ENCODE results near the gene TBXT.

TBXT gene

DNA sequence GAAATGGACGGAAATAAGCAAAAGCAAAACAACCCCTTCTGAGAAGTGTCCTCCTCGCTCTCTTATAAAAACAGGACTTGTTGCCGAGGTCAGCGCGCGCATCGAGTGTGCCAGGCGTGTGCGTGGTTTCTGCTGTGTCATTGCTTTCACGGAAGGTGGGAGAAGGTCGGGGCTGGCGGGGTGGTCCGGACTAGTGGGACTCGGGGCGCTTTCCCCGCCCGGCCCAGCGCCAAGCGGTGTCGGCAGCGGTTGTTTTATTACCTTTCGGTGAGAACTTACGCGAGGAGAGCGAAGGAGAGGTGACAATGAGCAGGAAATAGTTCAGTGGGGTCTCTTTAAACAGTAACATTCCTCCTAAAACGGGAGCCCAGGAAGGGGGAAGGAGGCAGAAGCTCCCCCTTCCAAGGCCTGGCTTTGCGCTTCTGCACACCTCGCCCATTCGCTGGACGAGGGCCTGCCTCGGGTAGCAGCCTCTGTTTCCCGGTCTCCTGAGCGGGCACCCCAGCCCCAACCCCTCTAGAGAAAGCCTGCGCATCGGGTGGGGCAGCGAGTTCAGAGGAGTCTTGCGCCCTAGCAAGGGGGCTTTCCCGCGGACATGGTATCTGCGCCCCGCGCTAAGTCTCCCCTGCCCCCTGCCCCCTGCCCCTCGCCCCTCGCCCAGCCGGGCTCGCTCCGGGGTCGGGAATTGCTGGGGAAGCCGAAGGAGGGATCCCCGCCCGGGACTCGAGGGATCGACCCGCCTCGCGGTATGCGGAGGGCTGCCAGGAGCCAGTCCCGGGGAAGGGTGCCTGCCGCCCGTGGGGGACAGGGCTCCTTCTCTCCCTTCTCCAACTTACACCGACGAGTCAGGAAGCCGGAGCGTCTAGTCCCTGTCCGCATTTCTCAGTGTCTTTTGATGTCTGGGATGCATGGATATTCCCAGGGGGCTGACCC is 1.2 kb upstream of the TBXT start:
- TF ChIP-seq ZNF426 (tag by site-specific recombination; IDR thresholded peaks at IDR 0.05) = no peak
- 0 out of 2 replicates have a peak, but pooled peaks have one; percentile 1 for TF ChIP-seq ZFHX2 (tag by site-specific recombination; conservative IDR thresholded peaks at IDR 0.05)
- POLR2A ChIA-PET = no interaction called here
- CTCF ChIA-PET = no interaction called here
- H3K9me3 ChIP-seq (ENCODE audit: control insufficient read depth, insufficient read depth, low read depth, low read length) = no peaks in the 10 kb centered on the region
- peak overlapping the region; percentile 46 for H3K4me3 ChIP-seq (ENCODE audit: low read depth, low read length)
- peaks cover 7% of the 10 kb centered on the region for H3K4me1 ChIP-seq (ENCODE audit: control insufficient read depth, insufficient read depth, low read length)
- H3K36me3 ChIP-seq (ENCODE audit: control insufficient read depth in 2 of 2, insufficient read depth in 1 of 2, low read length in 2 of 2) = no peaks in the 10 kb centered on the region
- H3K27ac ChIP-seq (ENCODE audit: extremely low read depth, low read depth, low read length) = peak overlapping the region; percentile 57; the same call in 1 of the 2 replicates

DNA sequence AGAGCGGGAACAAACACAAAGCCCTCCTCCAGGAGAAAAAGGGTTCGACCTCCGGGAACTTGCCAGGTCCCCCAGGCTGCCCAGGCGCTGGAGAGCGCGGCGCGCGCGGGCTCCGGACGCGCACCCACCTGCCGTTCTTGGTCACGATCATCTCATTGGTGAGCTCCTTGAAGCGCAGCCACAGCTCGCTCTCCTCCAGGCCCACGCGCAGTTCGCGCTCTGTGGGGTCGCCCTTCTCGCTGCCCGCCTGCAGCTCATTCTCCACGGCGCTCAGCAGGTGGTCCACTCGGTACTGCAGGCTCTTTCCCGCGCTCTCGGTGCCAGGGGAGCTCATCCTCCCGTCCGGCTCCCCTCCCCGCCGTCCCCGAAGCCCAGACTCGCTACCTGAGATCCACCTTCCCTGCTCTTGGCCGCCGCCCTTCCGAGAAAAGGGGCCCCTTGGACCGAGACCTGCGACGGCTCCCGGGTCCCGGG is 356 bp downstream of the TBXT start:
- CTCF ChIA-PET = interaction anchor here (0.6 to 1.1 kb wide), 5 partner anchors 10 to 277 kb away, joined by 3 read pairs; no protein-coding TSS in a partner anchor
- Histone ChIP-seq H3K4me1 (ENCODE audit: control insufficient read depth, insufficient read depth, low read length) (no peaks in the 10 kb centered on the region; the same call in 1 of the 2 replicates), H3K27ac (ENCODE audit: extremely low read depth, low read depth, low read length) (peak overlapping the region; percentile 31; the same call in 1 of the 2 replicates), H3K36me3 (ENCODE audit: control insufficient read depth in 2 of 2, insufficient read depth in 1 of 2, low read length in 2 of 2) (no peaks in the 10 kb centered on the region), H3K4me3 (ENCODE audit: low read depth, low read length) (peak overlapping the region; percentile 46), H3K9me3 (ENCODE audit: control insufficient read depth, insufficient read depth, low read depth, low read length) (no peaks in the 10 kb centered on the region)
- POLR2A ChIA-PET = no interaction called here
- TF ChIP-seq BCL11A (tag by site-specific recombination; IDR thresholded peaks at IDR 0.05; ENCODE audit: low read depth) (no peak), ZBTB20 (tag by site-specific recombination; IDR thresholded peaks at IDR 0.05) (peak; percentile 87), ZIC2 (tag by site-specific recombination; IDR thresholded peaks at IDR 0.05) (0 out of 2 replicates have a peak, but pooled peaks have one; percentile 38), ZNF335 (tag by site-specific recombination; conservative IDR thresholded peaks at IDR 0.05) (peak; percentile 5; the same call in 1 of the 2 replicates), ZNF660 (tag by site-specific recombination; IDR thresholded peaks at IDR 0.05) (no peak), ZNF341 (tag by site-specific recombination; IDR thresholded peaks at IDR 0.05; ENCODE audit: low read depth) (0 out of 2 replicates have a peak, but pooled peaks have one; percentile 14), ZNF76 (tag by site-specific recombination; IDR thresholded peaks at IDR 0.05; ENCODE audit: borderline replicate concordance, low read depth) (no peak), ZNF677 (tag by site-specific recombination; IDR thresholded peaks at IDR 0.05) (no peak), ZNF2 (tag by site-specific recombination; IDR thresholded peaks at IDR 0.05) (0 out of 2 replicates have a peak, but pooled peaks have one; percentile 23), ZNF202 (tag by site-specific recombination; IDR thresholded peaks at IDR 0.05; ENCODE audit: borderline replicate concordance) (peak; percentile 59; the same call in 1 of the 2 replicates)
- TF ChIP-seq, protein P1, sequence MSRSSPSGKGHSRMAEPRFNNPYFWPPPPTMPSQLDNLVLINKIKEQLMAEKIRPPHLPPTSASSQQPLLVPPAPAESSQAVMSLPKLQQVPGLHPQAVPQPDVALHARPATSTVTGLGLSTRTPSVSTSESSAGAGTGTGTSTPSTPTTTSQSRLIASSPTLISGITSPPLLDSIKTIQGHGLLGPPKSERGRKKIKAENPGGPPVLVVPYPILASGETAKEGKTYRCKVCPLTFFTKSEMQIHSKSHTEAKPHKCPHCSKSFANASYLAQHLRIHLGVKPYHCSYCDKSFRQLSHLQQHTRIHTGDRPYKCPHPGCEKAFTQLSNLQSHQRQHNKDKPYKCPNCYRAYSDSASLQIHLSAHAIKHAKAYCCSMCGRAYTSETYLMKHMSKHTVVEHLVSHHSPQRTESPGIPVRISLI (tag by site-specific recombination; IDR thresholded peaks at IDR 0.05) = no peak

DNA sequence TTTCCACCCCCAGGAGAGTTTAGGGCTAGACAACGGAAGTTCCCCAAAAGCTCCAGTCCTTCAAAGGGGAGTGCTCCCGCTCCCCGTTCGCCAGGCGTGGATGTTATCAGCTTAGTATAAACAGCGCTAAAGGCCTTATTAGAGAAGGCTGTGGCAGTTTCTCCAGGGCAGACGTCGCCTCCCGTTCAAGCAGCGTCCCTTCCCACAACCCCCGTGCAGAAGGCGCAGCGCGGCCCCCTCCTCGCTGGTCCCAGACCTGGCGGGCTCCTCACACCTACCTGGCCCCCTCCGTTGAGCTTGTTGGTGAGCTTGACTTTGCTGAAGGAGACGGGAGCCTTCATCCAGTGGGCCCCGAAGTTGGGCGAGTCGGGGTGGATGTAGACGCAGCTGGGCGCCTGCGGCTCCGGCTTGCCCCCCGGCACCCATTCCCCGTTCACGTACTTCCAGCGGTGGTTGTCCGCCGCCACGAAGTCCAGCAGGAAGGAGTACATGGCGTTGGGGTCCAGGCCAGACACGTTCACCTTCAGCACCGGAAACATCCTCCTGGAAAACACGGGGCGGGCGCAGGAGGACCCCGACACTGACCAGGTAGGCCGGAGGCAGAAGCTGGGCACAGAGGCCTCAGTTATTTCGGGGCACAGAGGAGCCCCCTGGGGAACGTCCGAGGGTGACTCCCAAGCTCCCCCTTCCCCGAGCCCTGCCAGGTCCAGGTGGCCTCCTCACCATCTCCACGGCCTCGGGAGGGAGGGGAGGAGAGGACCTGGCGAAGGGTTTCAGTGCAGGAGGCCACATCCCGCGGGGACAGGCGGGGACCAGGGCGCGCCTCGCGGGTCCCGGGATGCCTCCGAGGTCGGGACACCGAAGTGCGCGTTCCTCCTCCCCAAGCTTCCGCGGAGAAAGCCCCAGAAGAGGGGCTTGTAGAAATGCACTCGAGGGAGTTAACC is 1.1 kb downstream of the TBXT start:
- H3K4me1 ChIP-seq (ENCODE audit: control insufficient read depth, insufficient read depth, low read length) = no peaks in the 10 kb centered on the region; the same call in 1 of the 2 replicates
- H3K9me3 ChIP-seq (ENCODE audit: control insufficient read depth, insufficient read depth, low read depth, low read length) = no peaks in the 10 kb centered on the region
- H3K27ac ChIP-seq (ENCODE audit: extremely low read depth, low read depth, low read length) = peak overlapping the region; percentile 31; the same call in 1 of the 2 replicates
- H3K4me3 ChIP-seq (ENCODE audit: low read depth, low read length) = no peak overlapping the region; the same call in 1 of the 2 replicates
- ChIA-PET POLR2A (no interaction called here), CTCF (interaction anchor here (0.7 to 1.5 kb wide), 5 partner anchors 9 to 111 kb away, joined by 3 to 10 read pairs (median 3); no protein-coding TSS in a partner anchor)
- H3K36me3 ChIP-seq (ENCODE audit: control insufficient read depth in 2 of 2, insufficient read depth in 1 of 2, low read length in 2 of 2) = no peaks in the 10 kb centered on the region
- TF ChIP-seq, protein P2, sequence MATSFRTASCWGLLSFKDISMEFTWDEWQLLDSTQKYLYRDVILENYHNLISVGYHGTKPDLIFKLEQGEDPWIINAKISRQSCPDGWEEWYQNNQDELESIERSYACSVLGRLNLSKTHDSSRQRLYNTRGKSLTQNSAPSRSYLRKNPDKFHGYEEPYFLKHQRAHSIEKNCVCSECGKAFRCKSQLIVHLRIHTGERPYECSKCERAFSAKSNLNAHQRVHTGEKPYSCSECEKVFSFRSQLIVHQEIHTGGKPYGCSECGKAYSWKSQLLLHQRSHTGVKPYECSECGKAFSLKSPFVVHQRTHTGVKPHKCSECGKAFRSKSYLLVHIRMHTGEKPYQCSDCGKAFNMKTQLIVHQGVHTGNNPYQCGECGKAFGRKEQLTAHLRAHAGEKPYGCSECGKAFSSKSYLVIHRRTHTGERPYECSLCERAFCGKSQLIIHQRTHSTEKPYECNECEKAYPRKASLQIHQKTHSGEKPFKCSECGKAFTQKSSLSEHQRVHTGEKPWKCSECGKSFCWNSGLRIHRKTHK (tag by site-specific recombination; IDR thresholded peaks at IDR 0.05) = no peak
- TF ChIP-seq OSR2 (tag by site-specific recombination; IDR thresholded peaks at IDR 0.05) = no peak
